ENCODE data around the gene GGTLC2. TPM values are rescaled to one million over a fixed set of nuclear protein-coding genes. Genes with fewer than 3 reads are reported as not detected.
"Not testable (repeated sequence)": the region's sequence is repeated elsewhere in the genome, so short reads cannot be mapped to it uniquely, and the experiment has no call there.

GGTLC2 gene
- total RNA-seq, 2 donors from 2014 or later = not detected

GRCh38 chr22:22650803-22651515 lies 6.5 kb downstream of the GGTLC2 start:
- H3K36me3 ChIP-seq (replicated peaks in 1 of 2; ENCODE audit: insufficient read depth in 1 of 2, low read depth in 2 of 2); H3K27ac ChIP-seq; H3K4me1 ChIP-seq; H3K4me3 ChIP-seq; H3K27me3 ChIP-seq; H3K9me3 ChIP-seq; ATAC-seq; DNase-seq; intact Hi-C loops (cut with DNase I): not testable (repeated sequence)
- WGBS, 2 donors = 53 to 71% methylated on average over 2 to 3 of the region's 8 CpGs

- intact Hi-C loops (cut with DNase I); ATAC-seq: not testable (repeated sequence)
- 10% methylated on average over 5 of the region's 10 CpGs; no CpG with 5 or more reads in 1 of the 2 donors for whole genome bisulfite sequencing, 2 donors
These were observed 7.2 kb downstream of the GGTLC2 start for GRCh38 chr22:22651593-22651992.

GRCh38 chr22:22652102-22652501 lies 7.7 kb downstream of the GGTLC2 start:
- H3K9me3 ChIP-seq; ATAC-seq; H3K4me1 ChIP-seq; intact Hi-C loops (cut with DNase I); H3K36me3 ChIP-seq (replicated peaks in 1 of 2; ENCODE audit: insufficient read depth in 1 of 2, low read depth in 2 of 2); H3K4me3 ChIP-seq; H3K27ac ChIP-seq; H3K27me3 ChIP-seq; DNase-seq: not testable (repeated sequence)
- 70 to 73% methylated on average over 12 of the region's 12 CpGs for WGBS, 2 donors

More at GRCh38 chr22:22651593-22651992, 7.2 kb downstream of the GGTLC2 start:
- not testable (repeated sequence) for H3K9me3 ChIP-seq; H3K36me3 ChIP-seq (replicated peaks in 1 of 2; ENCODE audit: insufficient read depth in 1 of 2, low read depth in 2 of 2); H3K27me3 ChIP-seq; H3K4me3 ChIP-seq; H3K4me1 ChIP-seq; H3K27ac ChIP-seq
- peak in 2 of 4 donors; percentile 12 to 14 for DNase-seq

- H3K36me3 ChIP-seq (replicated peaks in 1 of 2; ENCODE audit: insufficient read depth in 1 of 2, low read depth in 2 of 2); ATAC-seq; H3K27ac ChIP-seq; H3K9me3 ChIP-seq; DNase-seq; H3K4me3 ChIP-seq; H3K27me3 ChIP-seq; intact Hi-C loops (cut with DNase I); H3K4me1 ChIP-seq: not testable (repeated sequence)
- 85 to 88% methylated on average over 6 of the region's 6 CpGs for WGBS, 2 donors
These were observed 8.2 kb downstream of the GGTLC2 start for GRCh38 chr22:22652573-22652972.

GRCh38 chr22:22653677-22654381 lies 9.4 kb downstream of the GGTLC2 start:
- H3K27ac ChIP-seq; H3K4me1 ChIP-seq; H3K27me3 ChIP-seq; intact Hi-C loops (cut with DNase I); H3K4me3 ChIP-seq; H3K9me3 ChIP-seq; DNase-seq; H3K36me3 ChIP-seq (replicated peaks in 1 of 2; ENCODE audit: insufficient read depth in 1 of 2, low read depth in 2 of 2); ATAC-seq: not testable (repeated sequence)
- 36% methylated on average over 10 of the region's 13 CpGs; no CpG with 5 or more reads in 1 of the 2 donors for WGBS, 2 donors

- 69 to 77% methylated on average over 8 of the region's 8 CpGs for WGBS, 2 donors
- no peak for ATAC-seq
- DNase-seq = no peak
- H3K36me3 ChIP-seq (replicated peaks in 1 of 2; ENCODE audit: insufficient read depth in 1 of 2, low read depth in 2 of 2) = no peaks in the 10 kb centered on the region
- H3K27ac ChIP-seq = no peak overlapping the region
- no peaks in the 10 kb centered on the region for H3K27me3 ChIP-seq
- TF ChIP-seq CTCF (IDR thresholded peaks at IDR 0.05) (no peak), POLR2A (IDR thresholded peaks at IDR 0.05) (no peak)
- H3K9me3 ChIP-seq = no peaks in the 10 kb centered on the region
- H3K4me3 ChIP-seq = no peak overlapping the region
- H3K4me1 ChIP-seq = no peaks in the 10 kb centered on the region
- intact Hi-C loops (cut with DNase I) = no loop called here
These were observed 11.3 kb downstream of the GGTLC2 start for GRCh38 chr22:22655452-22656290.

- no peak for DNase-seq
- 70 to 89% methylated on average over 1 of the region's 1 CpG for WGBS, 2 donors
- TF ChIP-seq POLR2A (IDR thresholded peaks at IDR 0.05) (no peak), CTCF (IDR thresholded peaks at IDR 0.05) (no peak)
These were observed 13.3 kb downstream of the GGTLC2 start for GRCh38 chr22:22657712-22658111.

More at GRCh38 chr22:22657712-22658111, 13.3 kb downstream of the GGTLC2 start:
- ATAC-seq = no peak
- H3K9me3 ChIP-seq = no peaks in the 10 kb centered on the region
- no peaks in the 10 kb centered on the region for H3K27me3 ChIP-seq
- H3K36me3 ChIP-seq (replicated peaks in 1 of 2; ENCODE audit: insufficient read depth in 1 of 2, low read depth in 2 of 2) = no peaks in the 10 kb centered on the region
- H3K4me3 ChIP-seq = no peak overlapping the region
- intact Hi-C loops (cut with DNase I) = no loop called here
- H3K27ac ChIP-seq = no peak overlapping the region
- no peaks in the 10 kb centered on the region for H3K4me1 ChIP-seq

Data from body of pancreas (tissue), 4 donors.